ENCODE measurements around the gene OSBPL10.

OSBPL10 gene

GRCh38 chr3:31779514-31779913 lies 201.5 kb downstream of the OSBPL10 start:
- DNase-seq (ENCODE audit: low spot score): no peak
- no peak for TF ChIP-seq CTCF (IDR thresholded peaks at IDR 0.05; ENCODE audit: extremely low read depth, insufficient read depth, missing control alignments)
- in situ Hi-C loops (cut with MboI; ENCODE audit: low pct_unique_long_range_greater_than_20kb, low sequenced_read_pairs, unreplicated experiment): no loop called here

GRCh38 chr3:31777887-31778286 lies 203.2 kb downstream of the OSBPL10 start:
- DNase-seq (ENCODE audit: low spot score): no peak
- in situ Hi-C loops (cut with MboI; ENCODE audit: low pct_unique_long_range_greater_than_20kb, low sequenced_read_pairs, unreplicated experiment): no loop called here
- TF ChIP-seq CTCF (IDR thresholded peaks at IDR 0.05; ENCODE audit: extremely low read depth, insufficient read depth, missing control alignments): no peak

- no peak for DNase-seq (ENCODE audit: low spot score)
- in situ Hi-C loops (cut with MboI; ENCODE audit: low pct_unique_long_range_greater_than_20kb, low sequenced_read_pairs, unreplicated experiment): no loop called here
- TF ChIP-seq CTCF (IDR thresholded peaks at IDR 0.05; ENCODE audit: extremely low read depth, insufficient read depth, missing control alignments): no peak
Observed at GRCh38 chr3:31777092-31777491, 204.0 kb downstream of the OSBPL10 start.

- in situ Hi-C loops (cut with MboI; ENCODE audit: low pct_unique_long_range_greater_than_20kb, low sequenced_read_pairs, unreplicated experiment): no loop called here
- no peak for TF ChIP-seq CTCF (IDR thresholded peaks at IDR 0.05; ENCODE audit: extremely low read depth, insufficient read depth, missing control alignments)
- no peak for DNase-seq (ENCODE audit: low spot score)
Observed at GRCh38 chr3:31776016-31776415, 205.0 kb downstream of the OSBPL10 start.

GRCh38 chr3:31775383-31775782 lies 205.7 kb downstream of the OSBPL10 start:
- in situ Hi-C loops (cut with MboI; ENCODE audit: low pct_unique_long_range_greater_than_20kb, low sequenced_read_pairs, unreplicated experiment): no loop called here
- TF ChIP-seq CTCF (IDR thresholded peaks at IDR 0.05; ENCODE audit: extremely low read depth, insufficient read depth, missing control alignments): no peak
- DNase-seq (ENCODE audit: low spot score): no peak

GRCh38 chr3:31772758-31773473 lies 208.1 kb downstream of the OSBPL10 start:
- in situ Hi-C loops (cut with MboI; ENCODE audit: low pct_unique_long_range_greater_than_20kb, low sequenced_read_pairs, unreplicated experiment): no loop called here
- no peak for DNase-seq (ENCODE audit: low spot score)
- no peak for TF ChIP-seq CTCF (IDR thresholded peaks at IDR 0.05; ENCODE audit: extremely low read depth, insufficient read depth, missing control alignments)

All from GM13977 (cell line).